GM21423 (cell line): ENCODE data around the gene IL19.

ENCODE experiments used
- ATAC-seq: cut with Tn5 transposase; IDR thresholded peaks from one replicate; pipeline ENCODE4 v1.9.1; 2021; ENCODE audit warnings: mild to moderate bottlenecking, moderate library complexity; ENCODE audit not compliant: unreplicated experiment

IL19 gene

GRCh38 chr1:206770531-206771337 is at the start of gene IL19:
TSS of gene IL19 (plus strand) at chr1:206770773. CDS start at chr1:206836663, 65,890 bp downstream.
- ATAC-seq: peak; percentile 21

GRCh38 chr1:206721454-206721853 is 49.1 kb upstream of the IL19 start:
- ATAC-seq: no peak

DNA sequence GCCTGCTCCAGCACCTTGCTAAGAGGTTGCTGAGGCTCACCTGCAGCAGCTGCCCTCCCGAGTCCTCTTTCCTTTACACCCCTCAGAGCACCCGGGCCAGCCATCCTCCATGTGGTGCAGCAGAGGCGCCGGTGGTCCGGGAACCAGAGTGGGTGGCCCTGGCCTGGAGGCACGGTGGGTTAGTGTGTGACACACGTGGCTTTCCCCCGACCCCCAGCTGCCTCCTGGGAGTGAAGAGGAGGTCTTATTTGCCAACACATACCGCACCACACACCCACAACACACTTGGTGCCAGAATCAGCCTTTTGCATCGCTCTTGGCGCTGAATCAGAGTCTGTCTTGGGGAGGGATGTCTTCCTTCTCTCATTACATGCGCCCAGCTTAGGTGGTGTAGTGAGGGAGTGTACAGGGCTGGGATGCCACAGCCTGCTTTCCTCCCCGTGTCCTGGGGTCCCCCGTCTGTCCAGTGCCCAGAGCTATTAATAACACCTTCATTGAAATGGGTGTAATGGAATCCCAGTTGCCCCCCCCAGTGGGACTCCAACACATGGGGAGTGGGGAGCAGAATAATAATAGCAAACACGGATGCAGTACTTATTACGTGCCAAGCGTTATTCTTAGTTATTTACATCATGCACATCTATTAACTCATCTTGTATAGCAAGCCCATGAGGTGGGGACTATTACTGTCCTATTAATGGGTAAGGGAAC is 47.7 kb upstream of the IL19 start:
- no peak for ATAC-seq

DNA sequence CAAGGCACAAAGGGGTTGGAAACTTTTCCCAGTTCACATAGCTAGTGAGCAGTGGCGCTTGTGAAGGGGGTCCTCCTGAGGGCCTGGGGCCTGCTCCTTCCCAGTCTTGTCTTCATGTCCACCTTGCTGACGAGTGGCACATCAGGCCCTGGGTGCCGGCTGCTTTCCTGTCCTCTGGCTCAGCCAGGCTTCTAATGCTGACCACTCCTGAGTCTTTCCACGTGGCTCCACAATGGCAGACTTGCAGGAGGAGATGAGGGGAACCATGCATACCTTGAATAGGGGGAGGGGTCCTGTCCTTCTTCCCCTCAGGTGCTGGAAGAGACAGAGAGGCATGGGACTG is 47.1 kb upstream of the IL19 start:
- ATAC-seq: no peak

GRCh38 chr1:206723805-206724472 is 46.6 kb upstream of the IL19 start:
- ATAC-seq: no peak

DNA sequence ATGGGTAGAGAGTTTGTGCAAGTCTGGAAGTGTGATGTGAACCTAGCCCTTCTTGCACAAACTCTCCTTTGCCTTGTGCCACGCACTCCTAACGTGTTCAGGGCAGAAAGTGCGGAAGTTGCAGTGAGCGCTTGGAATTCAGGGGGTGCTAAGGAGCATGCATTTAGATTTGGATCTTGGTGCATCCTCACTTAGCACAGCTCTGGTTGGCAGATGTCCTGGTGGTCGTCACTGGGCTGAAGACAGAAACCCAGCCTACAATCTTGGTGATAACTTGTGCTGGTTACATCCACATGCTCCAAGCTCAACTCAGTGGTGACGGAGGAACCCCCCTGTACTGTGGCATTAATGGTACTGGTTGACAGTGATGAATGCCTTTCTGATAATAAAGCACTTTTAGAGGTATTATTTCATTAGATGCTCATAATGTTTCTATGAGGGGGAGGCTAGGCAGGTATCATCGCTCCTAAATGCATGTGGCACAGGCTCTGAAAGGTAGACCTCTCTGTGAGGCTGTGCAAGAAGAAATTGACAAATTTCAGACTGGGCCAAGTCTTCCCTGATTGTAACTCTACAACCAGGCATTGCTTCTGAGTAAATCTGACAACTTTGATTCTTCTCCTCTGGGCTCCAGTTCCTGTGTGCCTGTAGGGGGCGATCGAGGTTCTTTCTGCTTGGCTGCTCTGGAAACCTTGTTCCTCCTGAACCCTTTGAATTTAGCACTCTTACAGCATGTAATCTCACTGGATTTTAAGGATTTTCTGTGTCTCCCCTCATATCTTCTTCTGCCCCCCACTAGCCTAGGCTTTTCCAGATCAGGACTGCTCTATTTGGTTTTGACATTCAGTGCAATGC is 45.2 kb upstream of the IL19 start:
- ATAC-seq: no peak

DNA sequence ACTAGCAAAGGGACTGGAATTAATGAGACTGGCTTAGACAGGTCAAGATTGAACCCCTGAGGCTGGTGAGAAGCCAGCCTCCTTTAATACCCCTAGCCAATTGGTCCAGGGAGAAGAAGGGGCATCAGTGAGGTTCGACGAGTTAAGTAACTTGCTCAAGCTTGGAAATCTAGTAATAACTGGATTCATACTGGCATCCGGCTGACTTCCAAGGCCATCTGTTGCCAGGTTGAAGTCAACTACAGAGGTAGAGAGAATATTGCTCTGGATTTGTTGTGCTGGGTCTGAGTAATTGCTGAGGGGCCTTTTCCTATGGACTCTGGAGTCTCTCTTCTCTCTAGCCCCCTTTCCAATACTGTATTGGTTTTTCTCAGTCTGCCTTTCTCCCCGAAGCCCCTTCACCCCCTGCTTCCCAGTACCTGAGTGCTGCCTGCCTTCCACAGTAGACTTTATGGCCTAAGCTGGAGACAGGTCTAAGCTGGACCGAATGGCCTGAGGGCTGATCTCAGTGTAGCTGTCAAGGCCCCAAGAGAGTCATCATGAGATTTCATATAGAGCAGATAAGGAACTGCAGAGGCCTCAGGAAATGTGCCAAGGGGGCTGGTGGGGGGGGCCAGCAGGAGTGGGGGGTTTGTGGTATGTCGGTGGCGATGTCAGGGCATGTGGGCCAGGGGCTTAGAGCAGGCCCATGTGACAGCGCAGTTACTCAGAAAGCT is 42.4 kb upstream of the IL19 start:
- ATAC-seq: no peak

- ATAC-seq: no peak
These were observed 41.9 kb upstream of the IL19 start for GRCh38 chr1:206728697-206728987.

DNA sequence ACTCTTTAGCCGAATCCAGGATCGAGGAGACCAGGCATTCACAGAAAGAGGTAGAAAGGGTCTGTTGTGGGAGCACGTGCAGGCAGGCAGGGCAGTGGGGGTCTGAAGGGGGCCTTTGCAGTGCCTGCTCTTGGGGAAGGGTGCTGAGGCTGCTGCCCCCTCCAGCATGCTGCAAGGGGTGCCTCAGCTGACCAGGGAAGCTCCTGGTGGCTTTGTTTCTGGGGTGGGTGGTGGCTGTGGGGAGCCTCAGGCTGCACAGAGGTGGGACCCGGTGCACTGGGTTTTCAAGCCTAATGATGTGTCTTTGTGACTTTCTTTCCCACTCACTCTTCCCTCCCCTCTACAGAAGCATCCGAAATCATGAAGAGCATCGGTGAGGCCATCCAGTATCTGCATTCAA is 41.5 kb upstream of the IL19 start:
- ATAC-seq: no peak

DNA sequence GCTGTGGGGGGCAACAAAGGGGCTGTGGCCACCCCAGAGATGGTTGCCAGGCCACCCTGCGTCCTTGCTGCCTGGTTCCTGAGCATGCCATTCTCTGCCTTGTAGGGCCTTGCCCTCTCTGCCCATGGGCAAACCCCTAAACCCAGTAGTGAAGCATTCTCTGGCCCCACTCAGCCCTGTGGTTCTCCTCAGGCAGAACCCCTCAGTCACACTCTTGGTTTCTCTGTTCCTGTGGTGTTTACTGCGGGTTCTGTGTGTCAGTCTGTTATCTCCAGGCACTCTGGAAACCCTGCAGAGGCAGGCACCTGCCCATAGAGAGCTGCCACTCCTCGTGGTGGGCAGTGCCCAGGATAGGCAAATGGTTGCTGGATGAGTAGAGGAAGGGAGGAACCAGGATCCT is 41.1 kb upstream of the IL19 start:
- ATAC-seq: no peak

DNA sequence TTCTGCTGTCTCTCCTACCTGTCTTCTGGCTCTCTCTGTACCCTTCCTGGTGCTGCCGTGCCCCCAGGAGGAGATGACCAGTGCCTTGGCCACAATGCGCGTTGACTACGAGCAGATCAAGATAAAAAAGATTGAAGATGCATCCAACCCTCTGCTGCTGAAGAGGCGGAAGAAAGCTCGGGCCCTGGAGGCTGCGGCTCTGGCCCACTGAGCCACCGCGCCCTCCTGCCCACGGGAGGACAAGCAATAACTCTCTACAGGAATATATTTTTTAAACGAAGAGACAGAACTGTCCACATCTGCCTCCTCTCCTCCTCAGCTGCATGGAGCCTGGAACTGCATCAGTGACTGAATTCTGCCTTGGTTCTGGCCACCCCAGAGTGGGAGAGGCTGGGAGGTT is 38.1 kb upstream of the IL19 start:
- no peak for ATAC-seq

DNA sequence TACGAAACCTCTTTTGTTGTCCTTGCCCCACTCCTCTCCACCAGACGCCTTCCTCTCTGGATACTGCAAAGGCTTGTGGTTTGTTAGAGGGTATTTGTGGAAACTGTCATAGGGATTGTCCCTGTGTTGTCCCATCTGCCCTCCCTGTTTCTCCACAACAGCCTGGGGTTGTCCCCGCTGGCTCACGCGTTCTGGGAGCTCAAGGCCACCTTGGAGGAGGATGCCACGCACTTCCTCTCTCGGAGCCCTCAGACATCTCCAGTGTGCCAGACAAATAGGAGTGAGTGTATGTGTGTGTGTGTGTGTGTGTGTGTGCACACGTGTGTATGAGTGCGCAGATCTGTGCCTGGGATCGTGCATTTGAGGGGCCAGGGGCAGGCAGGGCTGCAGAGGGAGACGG is 37.6 kb upstream of the IL19 start:
- no peak for ATAC-seq

- no peak for ATAC-seq
These were observed 36.0 kb upstream of the IL19 start for GRCh38 chr1:206734499-206735142.

DNA sequence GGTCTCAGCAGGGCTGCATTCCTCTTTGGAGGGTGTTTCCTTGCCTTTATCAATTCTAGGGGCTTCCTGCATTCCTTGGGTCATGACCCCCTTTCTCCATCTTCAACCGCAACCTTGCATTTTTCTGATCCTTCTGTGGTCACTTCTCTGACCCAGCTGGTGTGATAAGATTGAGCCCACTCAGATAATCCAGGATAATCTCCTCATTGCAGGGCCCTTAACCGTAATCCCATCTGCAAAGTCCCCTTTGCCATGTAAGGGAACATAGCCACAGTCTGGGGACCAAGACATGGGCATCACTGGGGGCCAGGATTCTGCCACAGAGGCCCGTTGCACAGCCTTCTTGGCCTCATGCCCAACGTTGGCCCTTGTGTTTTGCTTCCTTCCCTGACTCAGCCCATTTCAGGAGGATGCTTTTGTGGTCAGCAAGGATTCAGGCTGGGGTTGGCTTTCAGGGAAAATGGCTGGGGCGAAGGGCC is 35.0 kb upstream of the IL19 start:
- no peak for ATAC-seq

- ATAC-seq: no peak
These were observed 33.5 kb upstream of the IL19 start for GRCh38 chr1:206736878-206737728.

DNA sequence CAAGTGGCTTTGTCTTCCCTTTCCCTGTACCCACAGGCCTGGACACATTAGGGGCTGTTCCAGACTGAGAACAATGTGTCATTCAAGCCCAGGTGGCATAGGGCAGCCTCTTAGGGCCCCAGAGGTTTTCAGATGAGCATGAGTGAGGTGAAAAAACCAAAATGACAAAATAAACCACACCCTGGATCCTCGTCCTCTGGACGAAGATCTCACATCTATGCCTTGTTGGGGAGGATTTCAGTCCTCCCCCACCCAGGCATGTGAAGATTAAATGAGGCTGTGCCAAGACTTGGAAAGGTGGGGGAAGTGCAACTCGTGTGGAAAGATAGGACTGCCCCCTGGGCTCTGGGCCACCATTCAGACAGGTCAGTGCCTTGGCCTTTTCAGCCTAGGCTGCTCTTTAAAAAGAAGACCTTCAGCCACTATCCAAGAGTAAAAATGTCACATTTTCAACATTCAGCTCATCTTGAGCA is 32.8 kb upstream of the IL19 start:
- no peak for ATAC-seq

DNA sequence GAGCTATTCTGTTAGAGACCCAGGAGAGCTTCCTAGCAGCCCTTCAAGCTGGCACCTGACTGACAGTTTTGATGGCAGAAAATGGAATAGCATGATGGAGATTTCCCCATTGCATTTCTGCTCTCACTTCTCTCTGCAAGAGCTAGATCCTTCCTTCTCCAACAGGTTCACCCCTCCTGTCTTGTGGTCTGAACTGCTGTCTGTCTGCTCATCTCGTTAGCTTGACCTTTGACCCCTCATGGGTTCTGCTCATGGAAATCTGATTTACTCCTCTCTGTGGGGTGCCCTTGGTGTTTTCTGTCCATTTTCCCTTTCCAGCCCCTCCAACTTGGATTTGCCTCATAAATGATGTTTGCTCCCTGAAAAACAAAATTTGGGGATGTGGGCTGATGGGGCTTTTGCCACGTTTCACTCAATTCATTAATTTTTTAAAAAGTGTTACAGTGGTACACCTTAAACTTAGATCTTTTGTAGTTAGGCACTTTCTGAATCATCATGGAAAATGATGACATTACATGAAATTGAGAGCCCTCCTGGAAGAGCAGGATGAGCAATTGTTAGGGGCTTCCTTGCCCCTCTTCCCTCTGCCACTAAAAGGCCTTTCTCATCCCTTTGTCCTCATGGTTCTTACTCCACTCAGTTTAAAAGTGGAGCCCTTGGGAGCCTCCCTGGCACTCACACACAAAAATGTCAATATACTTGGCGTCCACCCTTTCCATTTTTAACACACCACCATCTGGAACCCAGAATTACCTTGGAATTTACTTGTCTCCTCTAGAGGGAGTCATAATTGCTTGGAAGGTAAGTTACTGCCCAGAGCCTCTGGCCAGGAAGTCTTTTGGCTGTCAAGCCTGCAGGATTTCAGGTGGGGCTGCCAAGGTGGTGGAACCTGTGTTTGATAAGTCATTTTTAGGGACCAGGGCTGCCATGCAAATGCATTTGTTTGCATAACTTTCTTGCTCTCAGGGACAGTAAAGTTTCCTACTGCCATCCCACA is 31.9 kb upstream of the IL19 start:
- ATAC-seq: peak; percentile 1
